K562 (cell line): ENCODE data around the gene ARMH3. TPM values are rescaled to one million over a fixed set of nuclear protein-coding genes. Genes with fewer than 3 reads are reported as not detected.

ENCODE experiments used
- BCOR ChIP-seq: fragments of 450-650 bp; IDR thresholded peaks from 2 replicates; pipeline ENCODE4 v1.6.1; 2016
- CHCHD3 ChIP-seq: fragments of 250-450 bp; sonication (Bioruptor Pico); IDR thresholded peaks from 2 replicates; pipeline ENCODE4 v2.1.2; 2022; ENCODE audit warnings: mild to moderate bottlenecking
- COPS2 ChIP-seq: fragments of 450-650 bp; conservative IDR thresholded peaks from 2 replicates; pipeline ENCODE4 v1.6.1; 2016; ENCODE audit warnings: mild to moderate bottlenecking, moderate library complexity
- CREB1 ChIP-seq, 2 experiments: sonication (generic) in 1 of 2; formaldehyde crosslinking in 1 of 2; IDR thresholded peaks; 2 replicates each; pipeline versions ENCODE4 v1.6.1 to v1.8.0; 2012 to 2022; ENCODE audit warnings: inconsistent platforms in 1 of 2, mild to moderate bottlenecking in 1 of 2, missing genetic modification reagents in 1 of 2, moderate library complexity in 1 of 2
- DNMT1 ChIP-seq: fragments of 450-650 bp; IDR thresholded peaks from 2 replicates; pipeline ENCODE4 v1.6.1; 2016; ENCODE audit warnings: antibody characterized with exemption, mild to moderate bottlenecking
- E2F3 ChIP-seq: fragments of 250-450 bp; sonication (Bioruptor Pico); IDR thresholded peaks from 2 replicates; pipeline ENCODE4 v1.4.0; 2020; ENCODE audit warnings: mild to moderate bottlenecking
- ETV1 ChIP-seq: fragments of 450-650 bp; conservative IDR thresholded peaks from 2 replicates; pipeline ENCODE4 v1.6.1; 2016; ENCODE audit warnings: missing genetic modification characterization, control low read depth, low read depth, missing compliant biosample characterization
- FOXK2 ChIP-seq, 2 experiments: fragments of 450-650 bp; IDR thresholded peaks in 1 of 2; conservative IDR thresholded peaks in 1 of 2; 2 replicates each; pipeline ENCODE4 v1.6.1; 2016; ENCODE audit warnings: low read depth in 2 of 2, mild to moderate bottlenecking in 1 of 2
- KDM1A ChIP-seq, 2 experiments: fragments of 450-650 bp; IDR thresholded peaks; 2 replicates each; pipeline ENCODE4 v1.6.1; 2016; ENCODE audit warnings: mild to moderate bottlenecking in 2 of 2
- LARP7 ChIP-seq: fragments of 450-650 bp; IDR thresholded peaks from 2 replicates; pipeline ENCODE4 v1.6.1; 2016
- NFE2L1 ChIP-seq: fragments of 450-650 bp; IDR thresholded peaks from 2 replicates; pipeline ENCODE4 v1.6.1; 2016; ENCODE audit warnings: missing genetic modification characterization, low read depth, mild to moderate bottlenecking, missing compliant biosample characterization, moderate library complexity, borderline replicate concordance
- NR2F6 ChIP-seq: fragments of 450-650 bp; formaldehyde crosslinking; IDR thresholded peaks from 2 replicates; pipeline ENCODE4 v1.4.0; 2020; ENCODE audit warnings: mild to moderate bottlenecking
- RBM25 ChIP-seq: fragments of 200-400 bp; formaldehyde crosslinking; IDR thresholded peaks from 2 replicates; pipeline ENCODE4 v1.6.1; 2018; ENCODE audit warnings: low read length, low read depth, moderate library complexity; ENCODE audit not compliant: severe bottlenecking
- RCOR1 ChIP-seq, 2 experiments: IDR thresholded peaks; 2 replicates each; pipeline ENCODE4 v1.6.1; 2012; ENCODE audit warnings: low read depth in 2 of 2, low read length in 2 of 2, borderline replicate concordance in 1 of 2, improper control_type of control experiment in 1 of 2
- SFPQ ChIP-seq: fragments of 200-400 bp; formaldehyde crosslinking; IDR thresholded peaks from 2 replicates; pipeline ENCODE4 v1.6.1; 2017; ENCODE audit warnings: mild to moderate bottlenecking, low read depth, low read length, moderate library complexity
- SLC30A9 ChIP-seq: fragments of 250-450 bp; sonication (Bioruptor Pico); IDR thresholded peaks from 2 replicates; pipeline ENCODE4 v1.8.0; 2022; ENCODE audit warnings: mild to moderate bottlenecking, moderate library complexity
- STAT5A ChIP-seq: IDR thresholded peaks from 2 replicates; pipeline ENCODE4 v1.6.1; 2012; ENCODE audit warnings: low read length, inconsistent platforms, borderline replicate concordance
- ZC3H4 ChIP-seq: sonication (generic); formaldehyde crosslinking; IDR thresholded peaks from 2 replicates; pipeline ENCODE4 v1.9.0; 2021; ENCODE audit warnings: missing genetic modification reagents, borderline replicate concordance
- ZFP1 ChIP-seq: fragments of 450-650 bp; formaldehyde crosslinking; IDR thresholded peaks from 2 replicates; pipeline ENCODE4 v1.4.0; 2020; ENCODE audit warnings: mild to moderate bottlenecking, mixed read lengths
- ZNF146 ChIP-seq: IDR thresholded peaks from one replicate; pipeline ENCODE4 v1.6.1; 2018; ENCODE audit warnings: missing compliant biosample characterization; ENCODE audit not compliant: unreplicated experiment
- ZNF280A ChIP-seq: fragments of 450-650 bp; IDR thresholded peaks from 2 replicates; pipeline ENCODE4 v1.6.1; 2018; ENCODE audit warnings: mild to moderate bottlenecking, low read depth; ENCODE audit not compliant: partially characterized antibody
- ZNF551 ChIP-seq: fragments of 250-450 bp; sonication (Bioruptor Pico); IDR thresholded peaks from 2 replicates; pipeline ENCODE4 v1.5.0; 2021; ENCODE audit warnings: mild to moderate bottlenecking, moderate library complexity
- polyA plus RNA-seq, 8 experiments: library from polyadenylated mRNA; depleted of rRNA in 4 of 8; stranded (reverse) in 5 of 8; unstranded in 3 of 8; fragments of >200 nt; fragmentation: Nextera tagmentation in 2 of 8; fragmentation: Illumina TruSeq in 1 of 8; extraction: Ambion mirVana in 2 of 8; extraction: Trizol in 1 of 8; gene quantifications; 2 replicates each; pipeline versions ENCODE4 v1.2.1 to v1.2.3, GENCODE V29; 2011 to 2014; ENCODE audit warnings: inconsistent platforms in 1 of 8, missing spikeins in 1 of 8
- total RNA-seq, 7 experiments: library from RNA; depleted of rRNA in 6 of 7; stranded (reverse); fragments of >200 nt in 6 of 7; fragmentation: Illumina TruSeq in 2 of 7; extraction: Trizol in 2 of 7; gene quantifications; 2 replicates each; pipeline versions ENCODE4 v1.2.1 to v1.2.3, GENCODE V29; 2011 to 2021; ENCODE audit warnings: low replicate concordance in 1 of 7
- TF ChIP-seq, protein P1 (sequence below): conservative IDR thresholded peaks from 2 replicates; pipeline ENCODE4 v1.6.1; 2011; ENCODE audit warnings: low read depth, mild to moderate bottlenecking, low read length; ENCODE audit not compliant: control insufficient read depth

Gene ARMH3
- total and polyA plus RNA-seq, 9 of the 15 experiments (the other 6 are each of a cell fraction or from before 2014, with no cell fraction given): 0.29 to 0.73 TPM; not detected in 7

DNA sequence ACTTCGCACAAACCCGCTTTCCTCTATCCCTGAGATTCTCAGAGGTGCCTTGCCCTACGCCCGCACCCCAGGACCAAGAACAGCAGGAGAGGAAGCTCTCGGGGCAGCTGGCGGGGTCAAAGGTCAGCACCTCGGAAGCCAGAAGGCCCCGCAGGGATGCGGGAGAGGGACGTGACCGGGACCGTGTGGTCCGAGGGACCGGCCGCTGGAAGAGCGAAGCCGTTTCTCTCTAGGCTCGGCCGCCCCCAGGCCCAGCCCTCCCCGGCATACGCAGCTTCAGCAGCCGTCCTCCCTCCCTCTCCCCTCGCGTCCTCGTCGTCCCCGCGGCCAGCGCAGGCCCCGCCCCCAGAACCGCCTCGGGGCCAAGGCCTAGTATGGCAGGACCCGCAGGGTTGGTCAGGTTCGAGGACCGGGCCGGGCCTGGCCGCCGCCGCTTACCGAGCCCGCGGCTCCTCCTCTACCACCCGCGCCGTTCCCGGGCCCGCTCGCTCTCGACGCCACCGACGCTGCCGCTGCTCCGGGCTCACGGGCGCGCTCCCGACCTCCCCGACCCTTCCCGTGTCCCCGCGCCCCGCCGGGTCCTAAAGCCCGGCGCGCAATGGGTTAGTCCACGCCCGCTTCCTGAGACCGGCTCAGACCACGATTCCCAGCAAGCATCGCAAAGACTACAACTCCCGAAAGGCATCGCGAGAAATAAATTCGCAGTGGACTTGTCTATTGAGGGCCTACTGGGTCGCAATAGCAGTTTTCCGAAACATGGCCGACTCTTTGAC lies at the start of gene ARMH3 (continued):
- TF ChIP-seq SLC30A9 (no peak), RBM25 (peak; percentile 45), CREB1 (IDR thresholded peaks at IDR 0.05) (peak; percentile 64; the same call in 1 of the 2 replicates), CREB1 (CRISPR knock-in tag; IDR thresholded peaks at IDR 0.05) (peak; percentile 73), ZNF280A (no peak), ETV1 (peak; percentile 81), BCOR (no peak), RCOR1 (IDR thresholded peaks at IDR 0.05; ENCODE audit: borderline replicate concordance in 1 of 2, low read depth in 2 of 2, low read length in 2 of 2) (no peak), NR2F6 (no peak), NFE2L1 (tag) (no peak), E2F3 (CRISPR knock-in tag) (0 out of 2 replicates have a peak, but pooled peaks have one; percentile 27), DNMT1 (no peak), ZC3H4 (CRISPR knock-in tag) (no peak), ZNF146 (CRISPR knock-in tag) (no peak), KDM1A (IDR thresholded peaks at IDR 0.05) (no peak), STAT5A (no peak), SFPQ (no peak), ZNF551 (no peak), COPS2 (no peak), FOXK2 (conservative IDR thresholded peaks at IDR 0.05 in 1 of 2, IDR thresholded peaks at IDR 0.05 in 1 of 2; ENCODE audit: low read depth in 2 of 2) (peak in 1 of 2 experiments; percentile 64; a peak in 3 of 4 replicates), ZFP1 (CRISPR knock-in tag) (no peak), LARP7 (no peak), CHCHD3 (CRISPR knock-in tag) (no peak)
- TF ChIP-seq, protein P1, sequence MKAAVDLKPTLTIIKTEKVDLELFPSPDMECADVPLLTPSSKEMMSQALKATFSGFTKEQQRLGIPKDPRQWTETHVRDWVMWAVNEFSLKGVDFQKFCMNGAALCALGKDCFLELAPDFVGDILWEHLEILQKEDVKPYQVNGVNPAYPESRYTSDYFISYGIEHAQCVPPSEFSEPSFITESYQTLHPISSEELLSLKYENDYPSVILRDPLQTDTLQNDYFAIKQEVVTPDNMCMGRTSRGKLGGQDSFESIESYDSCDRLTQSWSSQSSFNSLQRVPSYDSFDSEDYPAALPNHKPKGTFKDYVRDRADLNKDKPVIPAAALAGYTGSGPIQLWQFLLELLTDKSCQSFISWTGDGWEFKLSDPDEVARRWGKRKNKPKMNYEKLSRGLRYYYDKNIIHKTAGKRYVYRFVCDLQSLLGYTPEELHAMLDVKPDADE: peak; percentile 73
